ENCODE measurements around the gene ASTN2.
A peak's percentile ranks its signal among the peaks of the same experiment; 100 is the strongest.
"Not testable (repeated sequence)": the region's sequence is repeated elsewhere in the genome, so short reads cannot be mapped to it uniquely, and the experiment has no call there.

Gene ASTN2

GRCh38 chr9:116899337-116900006 lies 515.4 kb downstream of the ASTN2 start:
- DNase-seq = peak; percentile 53

GRCh38 chr9:116898131-116898530 lies 516.7 kb downstream of the ASTN2 start:
- not testable (repeated sequence) for DNase-seq

- DNase-seq = no peak
Observed at GRCh38 chr9:116897201-116897600, 517.7 kb downstream of the ASTN2 start.

- no peak for DNase-seq
Observed at GRCh38 chr9:116895961-116896360, 518.9 kb downstream of the ASTN2 start.

- no peak for DNase-seq
Observed at GRCh38 chr9:116891424-116891823, 523.4 kb downstream of the ASTN2 start.

GRCh38 chr9:116888476-116888875 lies 526.4 kb downstream of the ASTN2 start:
- DNase-seq = not testable (repeated sequence)

- no peak for DNase-seq
Observed at GRCh38 chr9:116888066-116888465, 526.8 kb downstream of the ASTN2 start.

GRCh38 chr9:116883676-116884075 lies 531.2 kb downstream of the ASTN2 start:
- DNase-seq = no peak

- no peak for DNase-seq
Observed at GRCh38 chr9:116877072-116877471, 537.8 kb downstream of the ASTN2 start.

- DNase-seq = no peak
Observed at GRCh38 chr9:116875576-116875975, 539.3 kb downstream of the ASTN2 start.

- no peak for DNase-seq
Observed at GRCh38 chr9:116873937-116874914, 540.6 kb downstream of the ASTN2 start.

GRCh38 chr9:116873491-116873890 lies 541.4 kb downstream of the ASTN2 start:
- DNase-seq = no peak

GRCh38 chr9:116870566-116870965 lies 544.3 kb downstream of the ASTN2 start:
- DNase-seq = no peak

GRCh38 chr9:116868201-116868600 lies 546.7 kb downstream of the ASTN2 start:
- no peak for DNase-seq

GRCh38 chr9:116861321-116861720 lies 553.5 kb downstream of the ASTN2 start:
- DNase-seq = no peak

GRCh38 chr9:116860509-116861120 lies 554.2 kb downstream of the ASTN2 start:
- DNase-seq = peak; percentile 5

- no peak for DNase-seq
Observed at GRCh38 chr9:116859763-116860162, 555.1 kb downstream of the ASTN2 start.

- no peak for DNase-seq
Observed at GRCh38 chr9:116857321-116857720, 557.5 kb downstream of the ASTN2 start.

- DNase-seq = no peak
Observed at GRCh38 chr9:116855881-116856662, 558.8 kb downstream of the ASTN2 start.

GRCh38 chr9:116849721-116850120 lies 565.1 kb downstream of the ASTN2 start:
- no peak for DNase-seq

- no peak for DNase-seq
Observed at GRCh38 chr9:116844621-116845020, 570.2 kb downstream of the ASTN2 start.

GRCh38 chr9:116843863-116844620 lies 570.8 kb downstream of the ASTN2 start:
- no peak for DNase-seq

Data from T1000 (cell line).